GM21360 (cell line): ENCODE results near the gene CALM1.
A peak's percentile ranks its signal among the peaks of the same experiment; 100 is the strongest.

ENCODE experiments used
- ATAC-seq: cut with Tn5 transposase; IDR thresholded peaks from one replicate; pipeline ENCODE4 v1.9.1; 2021; ENCODE audit warnings: mild to moderate bottlenecking, moderate library complexity; ENCODE audit not compliant: unreplicated experiment

CALM1 gene

DNA sequence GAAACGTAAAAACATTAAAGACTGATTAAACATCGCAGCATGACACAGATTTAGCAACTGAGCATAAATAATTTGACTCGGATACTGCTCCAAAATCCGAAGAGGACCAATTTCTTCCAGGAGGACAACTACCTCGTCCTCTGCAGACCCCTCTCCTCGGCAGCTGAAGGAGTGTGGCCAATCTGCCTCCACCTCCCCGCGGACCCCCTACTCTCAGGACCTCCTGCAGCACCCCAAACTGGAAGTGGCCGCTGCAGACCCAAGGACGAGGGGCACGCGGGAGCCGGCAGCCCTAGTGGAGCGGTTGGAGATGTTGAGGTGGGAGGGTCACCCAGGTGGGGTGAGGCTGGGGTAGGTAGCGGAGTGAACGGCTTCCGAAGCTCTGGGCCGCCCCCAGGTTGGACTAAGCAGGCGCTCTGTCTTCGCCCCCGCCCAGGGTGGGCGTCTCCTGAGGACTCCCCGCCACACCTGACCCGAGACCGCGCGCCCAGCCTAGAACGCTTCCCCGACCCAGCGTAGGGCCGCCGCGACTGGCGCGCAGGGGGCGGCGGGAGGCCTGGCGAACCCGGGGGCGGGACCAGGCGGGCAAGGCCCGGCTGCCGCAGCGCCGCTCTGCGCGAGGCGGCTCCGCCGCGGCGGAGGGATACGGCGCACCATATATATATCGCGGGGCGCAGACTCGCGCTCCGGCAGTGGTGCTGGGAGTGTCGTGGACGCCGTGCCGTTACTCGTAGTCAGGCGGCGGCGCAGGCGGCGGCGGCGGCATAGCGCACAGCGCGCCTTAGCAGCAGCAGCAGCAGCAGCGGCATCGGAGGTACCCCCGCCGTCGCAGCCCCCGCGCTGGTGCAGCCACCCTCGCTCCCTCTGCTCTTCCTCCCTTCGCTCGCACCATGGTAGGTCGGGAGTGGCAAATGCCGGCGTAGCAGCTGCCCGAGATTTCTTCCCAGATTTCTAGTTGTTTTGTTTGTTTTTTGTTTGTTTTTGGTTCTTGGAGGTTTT is at the start of gene CALM1:
Gene CALM1 (plus strand): TSS at position 689 of the 999 bp plus-strand sequence. CDS start 202 bp downstream, at position 891.
- peak; percentile 57 for ATAC-seq

DNA sequence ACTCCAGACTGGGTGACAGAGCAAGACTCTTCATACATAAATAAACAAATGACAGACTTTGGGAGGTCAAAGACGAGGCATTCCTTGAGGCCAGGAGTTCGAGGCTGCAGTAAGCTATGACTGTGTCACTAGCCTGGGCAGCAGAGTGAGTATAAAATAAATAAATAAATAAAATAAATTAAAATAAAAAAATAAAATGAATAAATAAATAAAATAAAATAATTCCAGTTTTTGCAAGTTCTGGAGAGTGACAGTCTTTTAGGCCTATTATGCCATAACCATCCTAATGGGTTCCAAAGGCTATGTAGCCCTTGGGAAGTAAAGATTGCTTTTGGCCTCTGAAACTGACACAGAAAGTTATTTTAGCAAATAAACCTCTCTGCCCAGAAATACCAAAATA is 48.6 kb upstream of the CALM1 start:
- no peak for ATAC-seq

- no peak for ATAC-seq
Observed at GRCh38 chr14:90349739-90350138, 47.1 kb upstream of the CALM1 start.

- no peak for ATAC-seq
Observed at GRCh38 chr14:90354551-90355298, 42.1 kb upstream of the CALM1 start.

- no peak for ATAC-seq
Observed at GRCh38 chr14:90355540-90356518, 41.0 kb upstream of the CALM1 start.

DNA sequence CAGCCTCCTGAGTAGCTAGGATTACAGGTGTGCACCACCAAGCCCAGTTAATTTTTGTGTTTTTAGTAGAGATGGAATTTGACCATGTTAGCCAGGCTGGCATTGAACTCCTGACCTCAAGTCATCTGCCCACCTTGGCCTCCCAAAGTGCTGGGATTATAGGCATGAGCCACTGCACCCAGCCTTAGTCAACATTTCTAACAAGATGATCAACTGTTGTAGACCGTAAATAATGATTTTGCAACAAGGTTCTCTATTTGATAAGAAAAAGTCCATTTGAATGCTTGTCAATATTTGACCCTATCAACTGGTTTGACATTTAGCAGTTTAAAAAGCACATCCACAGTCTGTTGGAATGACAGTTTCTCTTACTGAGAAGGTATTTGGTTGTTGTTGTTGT is 39.9 kb upstream of the CALM1 start:
- no peak for ATAC-seq

DNA sequence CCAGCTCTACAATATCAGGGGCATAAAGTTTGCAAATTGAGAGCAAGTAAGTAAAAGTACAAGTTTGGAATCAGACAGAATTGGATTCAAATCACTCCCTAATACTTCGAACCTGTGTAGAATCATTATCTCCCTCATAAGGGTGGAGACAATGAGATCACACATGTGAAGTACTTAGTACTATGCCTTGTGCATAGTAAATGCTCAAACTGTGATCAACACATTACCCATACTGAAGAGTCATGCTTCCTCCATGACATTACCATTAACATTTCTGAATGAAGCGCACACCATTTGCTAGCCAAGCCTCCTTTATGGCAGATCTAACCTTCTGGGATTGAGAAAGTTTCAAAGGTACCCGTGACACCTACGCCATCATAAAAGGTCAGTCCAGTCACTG is 38.5 kb upstream of the CALM1 start:
- no peak for ATAC-seq

DNA sequence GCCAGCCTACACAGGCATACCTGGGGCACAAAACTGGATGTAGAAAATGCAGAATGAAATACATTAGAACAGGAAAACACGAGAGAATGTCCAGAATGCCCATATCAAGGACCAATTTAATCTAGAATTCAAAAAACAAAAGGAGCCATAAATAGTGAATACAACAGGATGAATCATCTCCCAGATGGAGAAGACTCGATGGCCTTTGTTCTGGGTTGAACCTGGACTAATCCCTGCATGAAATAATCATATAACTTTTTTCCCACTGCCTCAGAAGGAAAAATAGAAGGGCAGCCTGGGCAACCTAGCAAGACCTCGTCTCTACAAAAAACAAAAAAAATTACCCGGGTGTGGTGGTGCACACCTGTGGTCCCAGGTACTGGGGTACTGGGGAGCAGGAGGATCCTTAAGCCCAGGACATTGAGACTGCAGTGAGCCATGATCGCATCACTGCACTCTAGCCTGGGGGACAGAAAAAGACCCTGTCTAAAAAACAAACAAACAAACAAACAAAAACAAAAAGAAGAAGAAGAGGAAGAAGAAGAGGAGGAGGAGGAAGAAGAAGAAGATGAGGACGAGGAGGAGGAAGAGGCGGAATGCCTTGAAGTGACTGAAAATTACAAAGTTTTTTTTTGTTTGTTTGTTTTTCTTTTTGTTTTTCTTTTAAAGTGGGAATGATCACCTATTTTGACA is 34.8 kb upstream of the CALM1 start:
- ATAC-seq, result no peak

DNA sequence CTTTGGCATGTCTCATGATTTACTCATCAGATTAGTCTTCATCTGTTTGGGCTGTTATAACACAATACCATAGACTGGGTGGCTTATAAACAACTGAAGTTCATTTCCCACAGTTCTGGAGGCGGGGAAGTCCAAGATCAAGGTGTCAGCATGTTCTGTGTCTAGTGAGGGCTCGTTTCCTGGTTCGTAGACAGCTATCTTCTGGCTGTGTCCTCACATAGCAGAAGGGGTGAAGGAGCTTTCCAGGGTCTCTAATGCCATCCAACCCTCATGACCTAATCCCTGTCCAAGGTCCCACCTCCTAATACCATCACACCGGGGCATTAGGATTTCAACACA is 34.3 kb upstream of the CALM1 start:
- ATAC-seq, result no peak

DNA sequence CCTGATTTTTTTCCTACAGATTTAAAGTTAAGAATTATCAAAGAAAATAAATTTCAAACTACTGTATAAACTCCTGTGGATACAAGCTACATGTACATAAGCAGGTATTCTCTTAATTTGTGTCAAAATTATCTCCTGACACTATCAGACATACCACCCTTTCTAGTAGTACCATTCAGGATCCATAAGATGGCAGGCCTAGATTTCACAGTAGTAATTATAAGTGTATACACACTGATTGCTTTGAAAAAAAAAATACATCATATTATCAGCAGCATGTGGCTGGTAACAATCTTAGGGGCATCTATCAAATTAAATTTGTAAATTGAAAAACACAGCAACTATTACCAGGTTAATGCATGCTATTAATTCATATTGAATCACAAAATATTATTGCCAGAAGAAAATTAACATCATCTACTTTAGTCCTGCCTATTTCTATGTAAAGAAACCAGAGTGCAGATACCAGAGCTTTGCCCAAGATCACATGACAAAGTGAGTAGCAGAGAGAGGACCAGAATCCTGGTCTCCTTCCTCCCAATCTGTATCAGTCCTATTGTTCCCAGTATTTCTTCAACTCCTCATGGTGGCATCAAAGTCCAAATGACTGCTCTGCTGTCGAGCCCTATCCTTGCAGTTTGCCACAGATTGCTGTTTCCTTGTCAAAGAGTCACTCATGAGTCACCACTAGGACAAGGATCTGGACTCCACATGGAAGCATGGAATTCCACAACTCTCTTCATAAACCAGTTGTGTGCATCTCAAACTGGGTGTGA is 27.7 kb upstream of the CALM1 start:
- ATAC-seq, result no peak

DNA sequence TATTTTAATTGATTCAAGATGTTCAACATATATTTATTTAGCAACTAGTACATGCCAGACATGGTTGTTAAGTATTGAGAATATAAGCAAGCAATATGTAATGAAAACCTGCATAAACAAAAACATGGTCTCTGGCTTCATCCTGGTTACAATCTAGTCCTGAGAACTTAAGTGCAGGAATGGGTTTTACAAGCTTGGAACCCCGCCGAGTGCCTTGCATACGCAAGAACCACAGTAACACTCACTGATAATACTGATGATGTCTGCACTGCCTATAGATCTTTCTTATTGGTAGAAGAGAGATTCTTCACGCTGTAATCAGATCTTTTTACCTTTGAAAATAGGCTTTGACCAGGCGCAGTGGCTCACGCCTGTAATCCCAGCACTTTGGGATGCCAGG is 22.9 kb upstream of the CALM1 start:
- no peak for ATAC-seq

- ATAC-seq, result no peak
Observed at GRCh38 chr14:90374813-90375212, 22.0 kb upstream of the CALM1 start.

GRCh38 chr14:90375934-90376333 is 20.9 kb upstream of the CALM1 start:
- ATAC-seq, result no peak

DNA sequence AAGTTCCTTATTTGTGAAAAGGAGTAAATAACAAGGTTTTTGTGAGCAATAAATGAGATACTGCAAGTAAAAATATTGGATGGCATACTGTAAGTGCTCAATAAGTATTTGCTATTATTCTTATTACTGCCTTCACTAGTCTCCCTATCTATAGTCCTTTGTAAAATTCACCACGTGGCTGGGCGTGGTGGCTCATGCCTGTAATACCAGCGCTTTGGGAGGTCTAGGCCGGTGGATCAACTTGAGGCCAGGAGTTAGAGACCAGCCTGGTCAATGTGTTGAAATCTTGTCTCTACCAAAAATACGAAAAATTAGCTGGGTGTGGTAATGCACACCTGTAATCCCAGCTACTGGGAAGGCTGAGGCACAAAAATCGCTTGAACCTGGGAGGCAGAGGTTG is 18.6 kb upstream of the CALM1 start:
- ATAC-seq, result no peak

- ATAC-seq, result no peak
Observed at GRCh38 chr14:90379106-90379505, 17.7 kb upstream of the CALM1 start.

- no peak for ATAC-seq
Observed at GRCh38 chr14:90381011-90381786, 15.6 kb upstream of the CALM1 start.

- ATAC-seq, result no peak
Observed at GRCh38 chr14:90381999-90382451, 14.8 kb upstream of the CALM1 start.

- ATAC-seq, result peak; percentile 13
Observed at GRCh38 chr14:90382491-90383125, 14.2 kb upstream of the CALM1 start.
